Sigmoid colon (tissue), 7 donors: ENCODE results near the gene THYN1. TPM values are rescaled to one million over a fixed set of nuclear protein-coding genes. Genes with fewer than 3 reads are reported as not detected.

Source experiments
- DNase-seq: peaks from one replicate; pipeline ENCODE4 v3.0.0-alpha.2; 2019
- H3K27ac ChIP-seq, 4 donors: fragments of 200-600 bp; sonication (generic); one replicate each; pipeline ENCODE4 v1.5.1; 2016 to 2019; ENCODE audit warnings: mild to moderate bottlenecking in 1 of 4
- H3K27me3 ChIP-seq, 3 donors: fragments of 200-600 bp; sonication (generic); one replicate each; pipeline ENCODE4 v1.5.1; 2019; ENCODE audit warnings: mild to moderate bottlenecking in 1 of 3
- H3K36me3 ChIP-seq, 4 donors: fragments of 200-600 bp; sonication (generic); one replicate each; pipeline ENCODE4 v1.5.1; 2016 to 2019
- H3K4me1 ChIP-seq, 4 donors: fragments of 200-600 bp; sonication (generic); one replicate each; pipeline ENCODE4 v1.5.1; 2017 to 2019
- H3K4me3 ChIP-seq, 4 donors: fragments of 200-600 bp; sonication (generic); one replicate each; pipeline ENCODE4 v1.5.1; 2017 to 2019; ENCODE audit warnings: mild to moderate bottlenecking in 2 of 4, moderate library complexity in 1 of 4
- H3K9me3 ChIP-seq, 4 donors: fragments of 200-600 bp in 3 of 4; sonication (generic) in 3 of 4; one replicate each; pipeline versions ENCODE4 v1.5.1 to v1.6.1; 2013 to 2019
- CTCF ChIP-seq, 4 experiments: fragments of 450-650 bp in 3 of 4; fragments of 200-600 bp in 1 of 4; IDR thresholded peaks; one replicate each; pipeline ENCODE4 v1.5.1; 2016 to 2019; ENCODE audit warnings: antibody characterized with exemption in 4 of 4, mild to moderate bottlenecking in 3 of 4, moderate library complexity in 2 of 4
- EP300 ChIP-seq, 4 donors: sonication (generic); formaldehyde crosslinking; IDR thresholded peaks; one replicate each; pipeline ENCODE4 v1.6.1; 2017; ENCODE audit warnings: antibody characterized with exemption in 4 of 4
- POLR2A ChIP-seq, 2 donors: fragments of 450-650 bp; IDR thresholded peaks; one replicate each; pipeline ENCODE4 v1.6.1; 2016; ENCODE audit warnings: antibody characterized with exemption in 2 of 2, mild to moderate bottlenecking in 2 of 2, moderate library complexity in 2 of 2
- POLR2AphosphoS5 ChIP-seq, 4 donors: sonication (generic); formaldehyde crosslinking; IDR thresholded peaks; one replicate each; pipeline ENCODE4 v1.6.1; 2017; ENCODE audit warnings: antibody characterized with exemption in 4 of 4
- WGBS, 2 donors: extraction: QIAGEN DNeasy Blood & Tissue Kit; methylation state at CpG; one replicate each; pipeline ENCODE4 v1.1.7; 2013; 5-methylcytosine and 5-hydroxymethylcytosine counted together
- intact Hi-C: fragments of 100-400 bp; cut with DNase I; formaldehyde crosslinking; loops from one replicate; pipeline ENCODE4 v1.15.1; 2023
- polyA plus RNA-seq, 3 donors: library from polyadenylated mRNA; stranded (reverse); fragments of 200-250 nt; gene quantifications; one replicate each; pipeline ENCODE4 v1.2.3, GENCODE V29; 2013
- total RNA-seq, 4 donors: library from RNA; depleted of rRNA; stranded (reverse); fragments of >200 nt; gene quantifications; one replicate each; pipeline ENCODE4 v1.1.0, GENCODE V29; 2016
- donor health status: healthy with polysubstance abuse.
- donor health status: Bipolar disorder and iron deficiency.
- donor health status: healthy.

THYN1 gene
- total and polyA plus RNA-seq, 7 donors = 38.1 to 92.2 (median 69.9) TPM

GRCh38 chr11:134223121-134223520 is 30.0 kb downstream of the THYN1 start:
- TF ChIP-seq POLR2A (IDR thresholded peaks at IDR 0.05) (no peak), POLR2AphosphoS5 (IDR thresholded peaks at IDR 0.05) (no peak), EP300 (IDR thresholded peaks at IDR 0.05) (no peak)
- no peak for DNase-seq
- H3K9me3 ChIP-seq = no peaks in the 10 kb centered on the region
- peak overlapping the region; percentile 69 to 94 (median 82) for H3K4me3 ChIP-seq
- H3K27ac ChIP-seq = peak overlapping the region in 3 of 4 donors; percentile 95 to 96 (median 96)
- WGBS, 2 donors = 7 to 9% methylated on average over 5 of the region's 5 CpGs
- H3K36me3 ChIP-seq = peaks cover 0 to 12% (median 0%) of the 10 kb centered on the region in 4 donors
- no peaks in the 10 kb centered on the region for H3K27me3 ChIP-seq
- H3K4me1 ChIP-seq = peaks cover 0 to 42% (median 32%) of the 10 kb centered on the region in 4 donors
- intact Hi-C loops = no loop called here

- H3K4me1 ChIP-seq = no peaks in the 10 kb centered on the region
- H3K36me3 ChIP-seq = peaks cover 0 to 24% (median 0%) of the 10 kb centered on the region in 4 donors
- H3K27me3 ChIP-seq = no peaks in the 10 kb centered on the region
- intact Hi-C loops = no loop called here
- no peaks in the 10 kb centered on the region for H3K9me3 ChIP-seq
- WGBS, 2 donors = 94 to 97% methylated on average over 3 of the region's 3 CpGs
- TF ChIP-seq CTCF (IDR thresholded peaks at IDR 0.05) = no peak
- no peak for TF ChIP-seq POLR2A (IDR thresholded peaks at IDR 0.05)
- no peak for TF ChIP-seq POLR2AphosphoS5 (IDR thresholded peaks at IDR 0.05)
- no peak for TF ChIP-seq EP300 (IDR thresholded peaks at IDR 0.05)
- H3K27ac ChIP-seq = no peak overlapping the region
- DNase-seq = no peak
- no peak overlapping the region for H3K4me3 ChIP-seq
Observed at GRCh38 chr11:134216816-134217215, 36.3 kb downstream of the THYN1 start.

GRCh38 chr11:134215836-134216235 is 37.3 kb downstream of the THYN1 start:
- Histone ChIP-seq H3K27me3 (no peaks in the 10 kb centered on the region), H3K4me3 (no peak overlapping the region), H3K4me1 (no peaks in the 10 kb centered on the region), H3K27ac (no peak overlapping the region), H3K36me3 (peaks cover 0 to 24% (median 0%) of the 10 kb centered on the region in 4 donors), H3K9me3 (no peaks in the 10 kb centered on the region)
- DNase-seq = no peak
- TF ChIP-seq POLR2A (IDR thresholded peaks at IDR 0.05) (no peak), POLR2AphosphoS5 (IDR thresholded peaks at IDR 0.05) (no peak), CTCF (IDR thresholded peaks at IDR 0.05) (no peak), EP300 (IDR thresholded peaks at IDR 0.05) (no peak)
- WGBS, 2 donors = 92 to 95% methylated on average over 7 of the region's 7 CpGs
- intact Hi-C loops = no loop called here

GRCh38 chr11:134207538-134208239 is 45.5 kb downstream of the THYN1 start:
- WGBS, 2 donors = 82 to 83% methylated on average over 16 of the region's 16 CpGs
- Histone ChIP-seq H3K9me3 (no peaks in the 10 kb centered on the region), H3K4me1 (no peaks in the 10 kb centered on the region), H3K4me3 (no peak overlapping the region), H3K27ac (no peak overlapping the region), H3K36me3 (peaks cover 4 to 62% (median 14%) of the 10 kb centered on the region in 4 donors), H3K27me3 (no peaks in the 10 kb centered on the region)
- intact Hi-C loops = no loop called here
- TF ChIP-seq CTCF (IDR thresholded peaks at IDR 0.05) = peak; percentile 8 to 62 (median 44)
- no peak for TF ChIP-seq EP300 (IDR thresholded peaks at IDR 0.05)
- no peak for DNase-seq

- no peaks in the 10 kb centered on the region for H3K9me3 ChIP-seq
- 94 to 95% methylated on average over 5 of the region's 5 CpGs for WGBS, 2 donors
- no peak for TF ChIP-seq CTCF (IDR thresholded peaks at IDR 0.05)
- TF ChIP-seq EP300 (IDR thresholded peaks at IDR 0.05) = no peak
- DNase-seq = no peak
- H3K36me3 ChIP-seq = peaks cover 7 to 77% (median 21%) of the 10 kb centered on the region in 4 donors
- intact Hi-C loops = no loop called here
- H3K27me3 ChIP-seq = no peaks in the 10 kb centered on the region
- no peak overlapping the region for H3K4me3 ChIP-seq
- no peaks in the 10 kb centered on the region for H3K4me1 ChIP-seq
- no peak overlapping the region for H3K27ac ChIP-seq
Observed at GRCh38 chr11:134206185-134206584, 47.0 kb downstream of the THYN1 start.
